ENCODE results near the gene FXYD5. TPM values are rescaled to one million over a fixed set of nuclear protein-coding genes. Genes with fewer than 3 reads are reported as not detected.

The FXYD5 gene
- total RNA-seq, 2 donors from 2014 or later: 11.5 to 17.1 TPM

GRCh38 chr19:35119091-35119490, 35.4 kb upstream of the FXYD5 start:
- H3K4me3 ChIP-seq: no peak overlapping the region
- no peaks in the 10 kb centered on the region for H3K36me3 ChIP-seq (replicated peaks in 1 of 2; ENCODE audit: insufficient read depth in 1 of 2, low read depth in 2 of 2)
- TF ChIP-seq, protein P1, sequence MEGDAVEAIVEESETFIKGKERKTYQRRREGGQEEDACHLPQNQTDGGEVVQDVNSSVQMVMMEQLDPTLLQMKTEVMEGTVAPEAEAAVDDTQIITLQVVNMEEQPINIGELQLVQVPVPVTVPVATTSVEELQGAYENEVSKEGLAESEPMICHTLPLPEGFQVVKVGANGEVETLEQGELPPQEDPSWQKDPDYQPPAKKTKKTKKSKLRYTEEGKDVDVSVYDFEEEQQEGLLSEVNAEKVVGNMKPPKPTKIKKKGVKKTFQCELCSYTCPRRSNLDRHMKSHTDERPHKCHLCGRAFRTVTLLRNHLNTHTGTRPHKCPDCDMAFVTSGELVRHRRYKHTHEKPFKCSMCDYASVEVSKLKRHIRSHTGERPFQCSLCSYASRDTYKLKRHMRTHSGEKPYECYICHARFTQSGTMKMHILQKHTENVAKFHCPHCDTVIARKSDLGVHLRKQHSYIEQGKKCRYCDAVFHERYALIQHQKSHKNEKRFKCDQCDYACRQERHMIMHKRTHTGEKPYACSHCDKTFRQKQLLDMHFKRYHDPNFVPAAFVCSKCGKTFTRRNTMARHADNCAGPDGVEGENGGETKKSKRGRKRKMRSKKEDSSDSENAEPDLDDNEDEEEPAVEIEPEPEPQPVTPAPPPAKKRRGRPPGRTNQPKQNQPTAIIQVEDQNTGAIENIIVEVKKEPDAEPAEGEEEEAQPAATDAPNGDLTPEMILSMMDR (IDR thresholded peaks at IDR 0.05): no peak
- TF ChIP-seq POLR2A (IDR thresholded peaks at IDR 0.05): no peak
- no peaks in the 10 kb centered on the region for H3K27me3 ChIP-seq
- WGBS, 2 donors: 58 to 85% methylated on average over 9 to 13 of the region's 14 CpGs
- no peaks in the 10 kb centered on the region for H3K9me3 ChIP-seq
- H3K27ac ChIP-seq: peak overlapping the region in 1 of 4 donors; percentile 12
- intact Hi-C loops (cut with DNase I): no loop called here
- DNase-seq: peak in 1 of 4 donors; percentile 39
- ATAC-seq: no peak
- peaks cover 39% of the 10 kb centered on the region for H3K4me1 ChIP-seq

DNA sequence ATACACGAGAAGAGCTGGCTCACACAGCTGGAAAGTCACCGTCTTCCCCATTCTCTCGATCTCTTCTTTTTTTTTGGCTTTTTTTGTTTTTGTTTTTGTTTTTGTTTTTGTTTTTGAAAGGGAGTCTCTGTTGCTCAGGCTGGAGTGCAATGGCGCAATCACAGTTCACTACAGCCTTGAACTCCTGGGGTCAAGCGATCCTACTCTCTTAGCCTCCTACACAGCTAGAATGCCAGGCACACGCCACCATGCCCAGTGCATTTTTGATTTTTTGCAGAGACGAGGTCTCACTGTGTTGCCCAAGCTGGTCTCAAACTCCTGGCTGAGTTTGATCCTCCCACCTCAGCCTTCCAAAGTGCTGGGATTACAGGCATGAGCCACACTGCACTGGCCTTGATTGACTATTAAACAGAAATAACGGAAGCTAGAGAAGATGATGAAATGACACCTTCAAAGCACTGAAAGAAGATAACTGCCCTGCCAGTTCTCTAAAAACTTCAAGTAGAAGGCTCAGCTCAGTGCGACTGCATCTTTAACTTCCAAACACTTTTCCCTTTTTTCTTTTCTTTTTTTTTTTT, 34.9 kb upstream of the FXYD5 start:
- Histone ChIP-seq H3K4me1 (peaks cover 39% of the 10 kb centered on the region), H3K4me3 (no peak overlapping the region)
- no peak for DNase-seq

GRCh38 chr19:35120492-35120891, 34.0 kb upstream of the FXYD5 start:
- ATAC-seq: no peak

More for the DNA sequence above, 34.9 kb upstream of the FXYD5 start:
- no peak for ATAC-seq
- intact Hi-C loops (cut with DNase I): no loop called here
- no peak overlapping the region for H3K27ac ChIP-seq
- H3K27me3 ChIP-seq: no peaks in the 10 kb centered on the region
- no peaks in the 10 kb centered on the region for H3K9me3 ChIP-seq
- 84 to 94% methylated on average over 9 of the region's 9 CpGs for WGBS, 2 donors
- TF ChIP-seq, protein P1 (IDR thresholded peaks at IDR 0.05): no peak
- TF ChIP-seq POLR2A (IDR thresholded peaks at IDR 0.05): no peak
- H3K36me3 ChIP-seq (replicated peaks in 1 of 2; ENCODE audit: insufficient read depth in 1 of 2, low read depth in 2 of 2): no peaks in the 10 kb centered on the region

GRCh38 chr19:35120898-35121297, 33.6 kb upstream of the FXYD5 start:
- H3K9me3 ChIP-seq: no peaks in the 10 kb centered on the region
- TF ChIP-seq, protein P1 (IDR thresholded peaks at IDR 0.05): no peak
- no peak for TF ChIP-seq POLR2A (IDR thresholded peaks at IDR 0.05)
- H3K36me3 ChIP-seq (replicated peaks in 1 of 2; ENCODE audit: insufficient read depth in 1 of 2, low read depth in 2 of 2): no peaks in the 10 kb centered on the region
- H3K4me3 ChIP-seq: no peak overlapping the region
- no peak overlapping the region for H3K27ac ChIP-seq
- 70 to 74% methylated on average over 7 of the region's 7 CpGs for WGBS, 2 donors
- DNase-seq (no peak), ATAC-seq (no peak)
- intact Hi-C loops (cut with DNase I): no loop called here
- peaks cover 34% of the 10 kb centered on the region for H3K4me1 ChIP-seq
- H3K27me3 ChIP-seq: no peaks in the 10 kb centered on the region

More at GRCh38 chr19:35120492-35120891, 34.0 kb upstream of the FXYD5 start:
- Histone ChIP-seq H3K4me1 (peaks cover 38% of the 10 kb centered on the region), H3K27ac (no peak overlapping the region), H3K27me3 (no peaks in the 10 kb centered on the region), H3K4me3 (no peak overlapping the region), H3K9me3 (no peaks in the 10 kb centered on the region), H3K36me3 (replicated peaks in 1 of 2; ENCODE audit: insufficient read depth in 1 of 2, low read depth in 2 of 2) (no peaks in the 10 kb centered on the region)
- DNase-seq: peak in 2 of 4 donors; percentile 53 to 64
- intact Hi-C loops (cut with DNase I): no loop called here
- 61 to 67% methylated on average over 7 of the region's 7 CpGs for WGBS, 2 donors
- TF ChIP-seq, protein P1 (IDR thresholded peaks at IDR 0.05): no peak
- TF ChIP-seq POLR2A (IDR thresholded peaks at IDR 0.05): no peak

Data from body of pancreas (tissue), 4 donors.